Myocyte (in vitro differentiated cells): Measurements from ENCODE around the gene DCBLD1. TPM values are rescaled to one million over a fixed set of nuclear protein-coding genes. Genes with fewer than 3 reads are reported as not detected.

Experiments used
- DNase-seq: peaks from one replicate; pipeline ENCODE4 v3.0.0-alpha.2; 2012; ENCODE audit warnings: low read depth
- total RNA-seq: library from RNA; depleted of rRNA; stranded (reverse); fragments of >200 nt; gene quantifications from 2 replicates; pipeline ENCODE4 v1.2.3, GENCODE V29; 2014

The DCBLD1 gene
- total RNA-seq, 1 donor from 2014 or later: 18.3 TPM

DNA sequence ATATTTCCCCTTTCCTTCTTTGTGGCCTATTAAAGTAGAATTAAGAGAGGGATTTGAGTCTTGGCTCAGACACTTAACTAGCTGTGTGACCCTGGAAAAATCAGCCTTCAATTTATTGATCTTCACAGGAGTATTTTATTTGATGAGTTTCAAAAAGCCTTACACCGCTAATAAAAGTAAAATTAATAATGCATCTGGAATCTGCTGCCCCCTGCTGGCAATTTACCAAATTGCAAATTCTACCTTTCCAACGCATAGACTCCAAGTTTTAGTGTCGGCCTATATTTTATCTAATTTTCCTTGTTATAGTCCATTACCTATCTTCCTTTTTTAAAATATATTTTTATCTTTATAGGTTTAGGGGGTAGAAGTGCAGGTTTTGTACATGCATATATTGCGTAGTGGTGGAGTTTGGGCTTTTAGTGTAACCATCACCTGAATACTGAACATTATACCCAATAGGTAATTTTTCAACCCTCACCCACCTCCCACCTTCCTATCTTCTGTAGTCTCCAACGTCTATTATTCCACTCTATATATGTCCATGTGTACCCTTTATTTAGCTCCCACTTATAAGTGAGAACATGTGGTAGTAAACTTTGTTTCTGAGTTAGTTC, 73.5 kb downstream of the DCBLD1 start:
- peak; percentile 67 for DNase-seq

DNA sequence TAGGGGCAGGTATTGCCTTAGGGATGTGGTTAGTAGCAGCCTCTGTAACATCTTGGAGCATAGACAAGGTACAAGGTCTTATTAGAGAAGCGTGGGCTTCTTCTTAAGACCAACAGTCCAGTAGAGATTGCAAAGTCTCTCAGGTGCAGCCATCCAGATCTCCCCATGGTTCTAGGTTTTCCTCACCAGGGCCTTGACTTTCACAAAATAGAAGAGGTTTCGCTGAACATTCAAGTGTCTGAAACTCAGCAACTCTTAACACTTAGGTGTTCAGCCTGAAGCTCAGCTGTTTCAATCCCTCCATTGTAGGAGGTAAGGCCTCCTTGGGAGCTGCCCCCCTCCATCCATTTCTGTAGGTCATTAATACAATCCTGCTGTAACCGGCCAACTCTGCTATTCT, 75.5 kb downstream of the DCBLD1 start:
- DNase-seq: no peak

DNA sequence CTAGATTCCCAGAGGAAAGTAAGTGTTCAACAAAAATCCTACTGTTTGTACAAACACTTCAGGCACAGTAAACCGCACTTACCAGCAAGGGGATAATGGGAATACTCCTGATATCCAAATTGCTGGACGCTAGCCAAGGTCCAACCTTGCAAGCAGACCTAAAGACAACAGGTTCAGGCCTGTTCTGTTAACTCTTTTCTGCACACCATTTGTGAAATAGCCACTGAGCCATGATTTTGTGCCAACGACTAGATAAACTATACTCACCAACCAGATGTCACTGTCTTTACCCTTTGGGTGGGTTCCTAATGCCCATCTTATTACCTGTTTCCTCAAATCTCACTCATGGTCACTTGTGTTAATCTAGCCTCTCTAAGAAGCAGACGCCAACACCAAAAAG, 76.3 kb downstream of the DCBLD1 start:
- no peak for DNase-seq

DNA sequence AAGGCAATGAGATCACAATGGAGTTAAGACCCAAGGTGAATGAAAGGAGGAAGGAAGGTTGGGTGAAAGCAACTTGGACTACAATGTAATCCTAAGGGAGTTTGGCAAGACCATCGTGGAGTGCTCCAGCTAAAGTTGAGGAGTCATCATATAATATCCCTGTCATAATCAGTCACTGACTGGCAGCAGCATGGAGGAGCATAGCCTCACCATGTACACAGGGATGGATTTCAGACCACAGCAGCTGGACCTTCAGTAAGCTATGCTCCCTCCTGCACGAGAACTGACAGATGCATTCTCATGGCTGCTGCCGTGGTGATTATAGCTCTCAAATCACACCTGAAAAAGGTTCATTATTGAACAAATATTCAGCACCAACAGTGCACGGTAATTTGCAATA, 76.8 kb downstream of the DCBLD1 start:
- DNase-seq: no peak

DNA sequence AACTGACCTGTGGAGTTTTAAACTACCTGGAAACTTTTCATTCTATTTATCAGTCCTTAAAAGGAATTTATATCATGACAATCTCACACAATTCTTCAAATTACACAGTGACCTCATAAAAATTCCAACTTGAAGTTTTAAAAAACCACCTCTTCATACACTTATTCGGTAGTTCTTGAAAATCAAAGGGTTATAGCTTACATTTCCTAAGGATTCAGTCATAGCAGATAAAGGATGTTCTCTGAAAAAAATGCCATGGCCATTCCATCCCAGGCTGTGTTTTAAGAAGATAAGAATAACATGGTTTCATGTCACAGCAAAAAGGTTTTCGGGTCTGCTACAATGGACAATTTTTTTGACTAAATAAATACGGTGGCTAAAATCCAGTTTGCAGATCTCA, 78.7 kb downstream of the DCBLD1 start:
- no peak for DNase-seq

DNA sequence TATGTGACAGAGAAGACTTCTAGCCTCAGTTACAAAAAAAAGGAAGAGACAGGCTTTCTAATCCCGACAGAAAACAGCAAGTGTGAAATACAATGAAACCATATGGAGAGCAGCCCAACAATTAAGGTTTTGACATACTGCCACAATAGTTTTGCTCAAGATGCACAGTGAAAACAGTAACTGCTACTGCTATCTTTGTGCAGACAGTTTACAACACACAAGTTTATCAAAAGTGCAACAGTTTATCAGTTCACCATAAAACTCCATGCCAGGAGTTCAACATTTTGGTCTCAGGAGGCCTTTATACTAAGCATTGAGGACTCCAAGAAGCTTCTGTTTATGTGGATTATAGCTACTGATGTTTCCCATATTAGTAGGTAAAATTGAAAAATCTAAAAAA, 82.2 kb downstream of the DCBLD1 start:
- DNase-seq: no peak

DNA sequence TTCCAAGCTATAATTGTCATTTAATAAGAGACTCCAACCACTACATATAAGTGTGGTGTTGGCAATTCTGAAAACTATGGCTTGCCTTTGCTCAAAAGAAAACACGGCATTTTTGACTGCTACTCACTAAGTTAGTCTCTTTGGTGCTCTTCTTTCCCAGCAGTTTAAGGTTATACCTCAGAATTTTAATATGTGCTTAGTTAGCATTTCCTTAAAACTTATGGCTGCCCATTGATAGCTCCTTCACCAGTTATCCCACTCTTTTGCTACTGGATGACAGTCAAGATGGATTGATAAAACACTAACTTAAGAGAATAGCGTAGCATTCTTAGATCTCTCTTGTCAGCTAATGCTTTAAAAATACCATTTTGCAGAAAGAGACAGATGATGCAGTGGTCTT, 85.8 kb downstream of the DCBLD1 start:
- no peak for DNase-seq

DNA sequence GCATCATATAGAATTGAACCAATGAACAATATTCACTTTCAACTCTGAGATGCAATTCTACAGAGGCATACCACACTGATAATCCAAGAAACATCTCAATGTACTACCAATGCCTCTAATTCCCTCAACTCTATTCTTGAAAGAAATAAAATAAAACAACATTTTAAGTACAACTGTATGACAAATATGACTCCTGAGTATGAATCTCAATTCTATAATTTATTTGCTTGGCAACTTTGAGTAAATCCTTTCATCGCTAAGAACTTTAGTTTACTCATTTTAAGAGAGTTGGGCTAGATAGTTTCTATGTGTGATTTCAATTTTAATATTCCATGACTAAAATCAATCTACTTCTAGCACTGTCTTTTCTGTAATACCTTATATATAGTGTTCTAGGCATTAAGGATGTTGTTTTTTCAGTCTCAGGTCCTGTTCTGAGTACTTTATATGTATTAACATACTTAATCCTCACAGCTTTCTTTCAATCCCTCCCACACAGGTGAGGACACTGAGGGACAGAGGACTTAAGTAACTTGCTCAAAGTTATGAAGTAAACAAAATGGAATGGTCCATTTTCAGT, 86.4 kb downstream of the DCBLD1 start:
- no peak for DNase-seq

DNA sequence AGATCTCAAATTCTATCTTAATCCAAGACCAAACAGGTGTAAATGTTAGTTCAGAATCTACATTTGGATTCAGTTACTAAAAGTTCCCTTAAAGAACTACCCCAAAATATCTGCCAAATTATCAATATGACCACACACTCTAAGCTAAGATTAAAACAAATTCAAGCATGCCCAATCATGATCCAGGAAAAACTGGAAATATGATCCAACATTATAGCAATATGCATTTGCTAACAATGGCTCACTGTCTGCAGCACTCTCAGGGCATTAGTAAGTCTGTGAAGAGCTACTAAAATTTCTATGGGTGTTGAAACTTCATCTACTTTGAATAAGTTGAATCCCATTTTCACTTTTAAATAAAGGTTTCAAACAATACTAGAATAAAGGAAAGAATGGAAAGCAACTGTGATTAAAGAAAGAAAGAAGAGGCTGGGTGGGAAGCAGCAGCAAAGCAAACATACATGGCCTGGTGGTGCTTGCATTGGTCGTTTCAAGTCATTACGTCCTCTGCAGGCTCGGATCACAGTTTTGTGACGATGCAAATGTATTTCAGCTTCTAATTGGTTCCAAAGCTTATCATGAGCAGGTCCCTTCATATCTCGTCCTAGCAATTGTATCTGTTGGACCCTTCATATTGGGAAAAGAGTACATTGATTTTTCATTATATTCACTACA, 90.7 kb downstream of the DCBLD1 start:
- peak; percentile 8 for DNase-seq

DNA sequence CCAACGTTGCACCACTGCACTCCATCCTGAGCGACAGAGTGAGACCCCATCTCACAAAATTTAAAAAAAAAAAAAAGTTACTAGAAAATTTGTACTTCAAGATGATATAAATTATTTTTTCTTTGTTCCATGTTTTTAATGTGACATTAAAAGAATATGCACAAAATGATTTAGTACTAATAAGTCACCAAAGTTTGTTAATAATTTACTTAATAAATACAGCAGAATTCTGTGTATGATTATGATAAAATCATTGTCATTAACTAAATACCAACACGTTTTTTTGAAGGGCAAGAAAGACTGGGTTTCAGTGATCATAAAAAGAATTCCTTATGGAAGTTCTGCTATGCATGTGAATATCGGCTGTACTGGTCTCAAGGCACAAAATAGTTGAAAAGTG, 91.7 kb downstream of the DCBLD1 start:
- no peak for DNase-seq

DNA sequence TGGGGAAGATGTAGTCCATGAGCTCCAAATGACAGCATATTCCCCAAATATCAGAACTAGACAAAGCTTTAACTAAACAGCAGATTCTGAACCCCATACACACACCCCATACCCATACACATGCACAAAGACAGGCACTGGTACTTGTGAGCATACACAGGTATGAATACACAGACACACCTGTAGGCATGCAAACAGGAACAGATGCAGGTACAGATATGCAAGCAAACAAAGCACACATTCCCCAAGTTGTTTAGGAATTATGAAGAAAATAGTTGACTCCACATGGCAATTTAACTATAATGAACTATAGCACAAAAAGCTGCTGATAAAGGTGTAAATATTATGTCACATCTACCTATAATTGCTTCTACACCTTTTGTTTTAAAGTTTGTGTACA, 103.2 kb downstream of the DCBLD1 start:
- no peak for DNase-seq

DNA sequence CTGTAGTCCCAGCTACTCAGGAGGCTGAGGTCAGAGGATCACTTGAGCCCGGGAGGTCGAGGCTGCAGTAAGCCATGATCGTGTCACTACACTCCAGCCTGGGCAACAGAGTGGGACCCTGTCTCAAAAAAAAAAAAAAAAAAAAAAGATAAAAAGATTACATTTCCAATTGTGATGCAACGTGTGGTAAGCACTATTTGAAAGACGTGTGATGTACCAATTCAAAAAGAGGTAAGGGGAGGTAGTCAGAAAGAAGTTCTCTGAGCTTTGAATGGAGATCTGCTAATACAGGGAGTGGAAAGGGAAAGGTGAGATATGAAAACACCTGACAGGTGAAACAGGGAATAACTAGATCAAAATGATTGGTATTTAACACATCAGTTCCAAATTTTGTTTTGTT, 108.0 kb downstream of the DCBLD1 start:
- no peak for DNase-seq

DNA sequence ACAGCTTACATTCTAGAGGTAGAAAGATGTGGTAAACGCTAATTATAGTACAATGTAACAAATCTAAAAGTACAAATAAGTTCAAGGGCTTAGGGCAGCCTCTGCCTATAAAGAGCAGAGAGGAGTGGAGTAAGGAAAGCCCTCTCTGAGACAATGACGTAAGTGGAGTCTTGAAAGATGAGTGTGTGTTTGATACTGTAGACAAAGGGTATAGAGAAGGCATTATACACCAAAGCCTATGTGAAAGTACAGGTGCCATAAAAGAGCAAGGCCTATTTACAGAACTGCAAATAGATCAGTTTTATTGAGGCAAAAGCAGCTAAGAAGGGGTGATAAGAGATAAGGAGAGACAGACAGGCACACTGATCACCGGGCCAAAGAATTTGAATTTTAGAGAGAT, 108.9 kb downstream of the DCBLD1 start:
- no peak for DNase-seq

DNA sequence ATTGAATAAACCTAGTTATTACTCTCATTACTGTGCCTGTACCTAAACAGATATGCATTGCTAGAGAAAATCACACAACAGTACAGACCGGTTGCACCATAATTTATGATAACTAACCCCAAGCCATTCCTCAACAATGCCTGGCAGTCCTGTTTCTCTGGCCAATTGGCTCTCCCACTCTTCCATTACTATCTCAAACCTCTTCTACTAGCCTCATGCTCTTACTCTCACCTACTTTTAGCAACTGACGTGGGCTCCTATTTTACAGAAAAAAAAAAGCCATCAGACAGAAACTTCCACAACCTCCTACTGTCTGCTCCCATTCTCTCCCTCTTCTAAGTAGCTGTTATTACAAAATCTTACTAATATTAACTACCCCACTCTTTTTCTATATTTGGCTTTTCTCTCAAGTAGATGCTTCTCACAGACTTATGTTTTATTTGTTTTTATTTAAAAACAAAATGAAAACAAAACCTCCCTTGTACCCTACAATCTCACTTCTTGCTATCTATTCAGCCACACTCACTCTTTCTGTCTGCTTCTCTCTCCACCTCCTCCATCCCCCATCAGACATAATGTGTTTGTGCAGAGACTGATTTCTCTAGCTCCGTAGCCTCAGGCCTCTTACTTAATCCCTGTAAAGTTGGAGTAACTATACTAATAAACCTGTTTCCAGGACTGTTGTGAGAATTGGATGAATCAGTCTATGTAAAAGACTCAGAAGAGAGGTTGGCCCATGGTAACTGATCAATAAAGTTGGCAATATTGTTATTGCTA, 110.7 kb downstream of the DCBLD1 start:
- no peak for DNase-seq

DNA sequence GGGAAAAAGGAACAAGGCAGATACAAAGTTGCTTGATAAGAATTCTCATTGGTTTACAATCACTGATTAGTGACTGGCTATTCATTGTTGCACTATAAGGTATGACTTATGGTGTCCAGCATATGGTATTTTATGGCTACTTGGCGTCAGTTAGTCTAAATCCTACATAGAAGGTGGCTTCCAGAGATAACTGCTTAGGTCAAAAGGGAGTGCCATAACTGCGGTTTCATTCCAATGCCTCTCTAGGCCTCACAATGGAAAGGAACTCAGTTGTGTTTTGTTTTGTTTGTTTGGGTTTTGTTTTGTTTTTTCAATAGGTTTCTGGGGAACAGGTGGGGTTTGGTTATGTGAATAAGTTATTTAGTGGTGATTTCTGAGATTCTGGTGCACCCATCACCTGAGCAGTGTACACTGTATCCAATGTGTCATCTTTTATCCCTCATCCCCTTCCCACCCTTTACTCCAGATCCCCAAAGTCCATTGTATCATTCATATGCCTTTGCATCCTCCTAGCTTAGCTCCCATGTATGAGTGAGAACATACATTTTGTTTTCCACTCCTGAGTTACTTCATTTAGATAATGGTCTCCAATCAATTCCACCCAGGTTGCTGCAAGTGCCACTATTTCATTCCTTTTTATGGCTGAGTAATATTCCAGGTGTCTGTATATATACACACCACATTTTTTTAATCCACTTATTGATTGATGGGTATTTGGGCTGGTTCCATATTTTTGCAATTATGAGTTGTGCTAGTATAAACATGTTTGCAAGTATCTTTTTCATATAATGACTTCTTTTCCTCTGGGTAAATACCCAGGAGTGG, 112.8 kb downstream of the DCBLD1 start:
- DNase-seq: no peak

DNA sequence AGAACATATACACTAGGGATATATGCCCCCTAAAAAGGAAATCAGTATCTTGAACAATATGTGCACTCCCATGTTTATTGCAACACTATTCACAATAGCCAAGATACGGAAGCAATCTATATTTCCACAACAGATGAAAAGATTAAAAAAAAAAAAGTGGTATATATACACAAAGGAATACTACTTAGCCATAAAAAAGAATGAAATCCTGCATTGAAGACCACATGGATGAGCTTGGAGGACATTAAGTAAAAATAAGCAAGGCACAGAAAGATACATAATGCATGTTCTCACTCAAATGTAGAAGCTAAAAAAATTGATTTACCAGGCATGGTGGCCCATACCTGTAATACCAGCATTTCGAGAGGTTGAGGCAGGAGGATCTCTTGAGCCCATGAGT, 115.3 kb downstream of the DCBLD1 start:
- no peak for DNase-seq

Other genes starting within 250 kb of the DCBLD1 start
- gene VGLL2, start 217.1 kb upstream of the DCBLD1 start, total RNA-seq: 5.7 and 24.4 TPM in 2 replicates
- gene ROS1, start 56.7 kb upstream of the DCBLD1 start, total RNA-seq: 5.3 and 5.5 TPM in 2 replicates
- gene GOPC, start 119.8 kb downstream of the DCBLD1 start, total RNA-seq: 63.3 and 68.7 TPM in 2 replicates
- gene NUS1, start 192.8 kb downstream of the DCBLD1 start, total RNA-seq: 9.5 and 11.7 TPM in 2 replicates